Adipose tissue (tissue), 3 donors: Measurements from ENCODE around the gene CRIP1. TPM values are rescaled to one million over a fixed set of nuclear protein-coding genes. Genes with fewer than 3 reads are reported as not detected.
A peak's percentile ranks its signal among the peaks of the same experiment; 100 is the strongest.

Source experiments
- H3K27ac ChIP-seq: one replicate; pipeline ENCODE4 v1.5.1; 2013; ENCODE audit warnings: low read depth, low read length
- WGBS, 3 donors: extraction: QIAGEN DNeasy Blood & Tissue Kit; methylation state at CpG; one replicate each; pipeline ENCODE4 v1.1.7; 2013; 5-methylcytosine and 5-hydroxymethylcytosine counted together
- polyA plus RNA-seq, 3 donors: library from polyadenylated mRNA; stranded (reverse); fragments of 200-250 nt; gene quantifications; one replicate each; pipeline ENCODE4 v1.2.3, GENCODE V29; 2013
- donor health status: healthy with polysubstance abuse.
- donor health status: Bipolar disorder and iron deficiency.
- donor health status: healthy.

Gene CRIP1
- polyA plus RNA-seq, 3 donors, result 16.9 to 258 (median 122) TPM

- WGBS, 3 donors, result 89 to 92% (median 90%) methylated on average over 19 to 20 of the region's 20 CpGs
- no peak overlapping the region for H3K27ac ChIP-seq
Observed at GRCh38 chr14:105467249-105467941, 19.3 kb upstream of the CRIP1 start.

- WGBS, 3 donors, result 87 to 97% (median 92%) methylated on average over 22 of the region's 22 CpGs
- no peak overlapping the region for H3K27ac ChIP-seq
Observed at GRCh38 chr14:105467942-105468471, 18.7 kb upstream of the CRIP1 start.

- no peak overlapping the region for H3K27ac ChIP-seq
- 62 to 79% (median 66%) methylated on average over 18 to 19 of the region's 19 CpGs for WGBS, 3 donors
Observed at GRCh38 chr14:105468621-105469241, 18.0 kb upstream of the CRIP1 start.

GRCh38 chr14:105469456-105470349 lies 17.0 kb upstream of the CRIP1 start:
- WGBS, 3 donors, result 71 to 74% (median 73%) methylated on average over 48 to 54 of the region's 54 CpGs
- H3K27ac ChIP-seq, result no peak overlapping the region

GRCh38 chr14:105470350-105471296 lies 16.1 kb upstream of the CRIP1 start:
- WGBS, 3 donors, result 84 to 89% (median 87%) methylated on average over 34 of the region's 34 CpGs
- H3K27ac ChIP-seq, result no peak overlapping the region

GRCh38 chr14:105471297-105471821 lies 15.3 kb upstream of the CRIP1 start:
- no peak overlapping the region for H3K27ac ChIP-seq
- WGBS, 3 donors, result 65 to 67% (median 67%) methylated on average over 18 to 19 of the region's 19 CpGs

- no peak overlapping the region for H3K27ac ChIP-seq
- 84 to 92% (median 85%) methylated on average over 8 of the region's 8 CpGs for WGBS, 3 donors
Observed at GRCh38 chr14:105471823-105472485, 14.7 kb upstream of the CRIP1 start.

- WGBS, 3 donors, result 33 to 81% (median 78%) methylated on average over 12 of the region's 12 CpGs
Observed at GRCh38 chr14:105472486-105472991, 14.1 kb upstream of the CRIP1 start.

GRCh38 chr14:105473033-105473676 lies 13.5 kb upstream of the CRIP1 start:
- WGBS, 3 donors, result 30 to 40% (median 33%) methylated on average over 7 of the region's 7 CpGs
- no peak overlapping the region for H3K27ac ChIP-seq

More at GRCh38 chr14:105472486-105472991, 14.1 kb upstream of the CRIP1 start:
- H3K27ac ChIP-seq, result no peak overlapping the region

- WGBS, 3 donors, result 1 to 5% (median 3%) methylated on average over 48 to 60 of the region's 60 CpGs
- peak overlapping the region; percentile 60 for H3K27ac ChIP-seq
Observed at GRCh38 chr14:105473677-105474482, 12.8 kb upstream of the CRIP1 start.

GRCh38 chr14:105474483-105475268 lies 12.0 kb upstream of the CRIP1 start, which contains the start of gene CRIP2:
Gene CRIP2 (plus strand): TSS chr14:105474821. CDS start chr14:105474863, 42 bp downstream.
- 0 to 1% (median 1%) methylated on average over 62 to 118 of the region's 118 CpGs for WGBS, 3 donors
- peak within 1 kb of the TSS; percentile 89 for H3K27ac ChIP-seq

- WGBS, 3 donors, result 3 to 18% (median 7%) methylated on average over 40 to 48 of the region's 48 CpGs
- peak overlapping the region; percentile 89 for H3K27ac ChIP-seq
Observed at GRCh38 chr14:105475269-105476096, 11.2 kb upstream of the CRIP1 start.

- H3K27ac ChIP-seq, result peak overlapping the region; percentile 89
- WGBS, 3 donors, result 22 to 31% (median 28%) methylated on average over 21 of the region's 21 CpGs
Observed at GRCh38 chr14:105476097-105476830, 10.4 kb upstream of the CRIP1 start.
